IPS-20b (cell line): ENCODE measurements around the gene ITGA11.
"Not testable (repeated sequence)": the region's sequence is repeated elsewhere in the genome, so short reads cannot be mapped to it uniquely, and the experiment has no call there.

ENCODE experiments used
- H3K27ac ChIP-seq: one replicate; pipeline ENCODE4 v1.5.1; 2013; ENCODE audit warnings: low read length
- H3K27me3 ChIP-seq: 2 replicates; pipeline ENCODE4 v1.6.1; 2013; ENCODE audit warnings: mild to moderate bottlenecking, low read length, inconsistent platforms; ENCODE audit not compliant: insufficient read depth
- H3K36me3 ChIP-seq: 2 replicates; pipeline ENCODE4 v1.6.1; 2013; ENCODE audit warnings: low read depth, mild to moderate bottlenecking, inconsistent platforms, low read length, moderate library complexity; ENCODE audit not compliant: insufficient read depth
- H3K4me1 ChIP-seq: 2 replicates; pipeline ENCODE4 v1.6.1; 2013; ENCODE audit warnings: mild to moderate bottlenecking, control low read depth, inconsistent platforms, low read length, moderate library complexity; ENCODE audit not compliant: insufficient read depth
- H3K4me3 ChIP-seq: 2 replicates; pipeline ENCODE4 v1.5.1; 2013; ENCODE audit warnings: mild to moderate bottlenecking, low read length, inconsistent platforms
- H3K9ac ChIP-seq: 2 replicates; pipeline ENCODE4 v1.6.1; 2013; ENCODE audit warnings: low read depth, mild to moderate bottlenecking, inconsistent platforms, low read length, moderate library complexity
- H3K9me3 ChIP-seq: 2 replicates; pipeline ENCODE4 v1.6.1; 2013; ENCODE audit warnings: mild to moderate bottlenecking, low read depth, low read length, inconsistent platforms; ENCODE audit not compliant: insufficient read depth

The ITGA11 gene

DNA sequence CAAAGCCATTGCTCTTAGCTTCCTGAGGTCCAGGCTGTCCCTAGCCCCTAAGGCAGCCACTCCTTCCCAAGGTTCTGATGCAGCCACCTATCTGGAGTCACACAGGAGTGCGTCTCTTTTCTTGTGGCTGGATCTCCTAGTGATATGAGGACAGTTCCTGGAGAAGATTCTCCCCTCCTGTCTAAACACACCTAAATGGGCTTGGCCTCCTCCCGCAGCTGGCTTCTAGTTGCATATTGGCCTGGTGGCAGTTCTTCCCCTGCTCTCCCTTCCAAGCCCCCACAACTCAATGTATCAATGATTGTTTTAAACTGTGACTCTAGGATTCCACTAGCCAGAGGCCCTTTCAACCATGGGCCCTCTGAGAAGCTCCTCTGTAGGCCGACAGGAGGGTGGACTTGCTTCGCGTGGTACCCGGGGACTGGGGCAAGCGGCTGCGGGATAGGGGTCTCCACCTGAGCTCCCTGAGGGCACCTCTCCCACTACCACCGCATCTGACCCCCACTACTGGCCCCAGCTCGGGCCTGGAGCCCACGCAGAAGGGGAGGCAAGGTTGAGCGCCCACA is 1.4 kb downstream of the ITGA11 start:
- Histone ChIP-seq H3K36me3 (no peaks in the 10 kb centered on the region), H3K9me3 (no peaks in the 10 kb centered on the region), H3K4me3 (peak overlapping the region; percentile 61; the same call in 1 of the 2 replicates), H3K9ac (no peak overlapping the region), H3K27me3 (peaks cover 80% of the 10 kb centered on the region), H3K4me1 (peaks cover 5% of the 10 kb centered on the region; the same call in 1 of the 2 replicates), H3K27ac (no peak overlapping the region)

DNA sequence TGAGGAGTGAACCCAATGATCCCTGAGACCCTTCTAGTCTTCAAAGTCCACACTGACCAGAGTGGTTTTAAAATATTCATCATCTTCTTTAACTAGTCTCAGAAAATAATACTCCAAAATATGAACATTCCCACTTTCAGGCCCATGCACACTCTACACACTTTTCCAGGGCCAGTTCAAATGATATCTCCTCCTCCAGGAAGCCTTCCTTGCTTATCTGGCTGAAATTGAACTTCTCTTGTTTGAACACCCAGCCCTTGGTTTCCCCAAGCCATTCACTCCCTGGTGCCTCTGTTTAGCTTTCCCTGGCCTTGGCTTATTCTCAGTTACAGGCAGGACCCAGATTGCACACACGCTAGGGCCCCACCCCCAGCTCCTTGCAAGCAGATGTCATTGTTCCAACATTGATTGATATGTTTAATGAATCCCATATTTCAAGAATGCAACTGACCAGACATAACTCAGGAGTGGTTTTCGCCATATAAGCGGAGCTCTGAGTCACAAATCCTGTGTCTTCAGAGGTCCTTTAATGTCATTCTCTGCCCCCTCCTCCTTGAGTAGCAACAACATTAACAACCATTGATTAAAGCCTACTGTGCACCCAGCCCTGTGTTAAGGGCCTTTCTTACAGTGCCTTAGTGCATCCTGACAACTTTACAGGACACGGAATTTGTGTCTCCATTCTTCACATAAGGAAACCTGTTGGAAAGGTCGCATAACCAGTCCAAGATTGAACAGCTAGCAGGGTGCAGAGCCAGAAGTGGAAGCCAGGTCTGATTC is 2.1 kb downstream of the ITGA11 start:
- Histone ChIP-seq H3K4me3 (no peak overlapping the region), H3K9me3 (no peaks in the 10 kb centered on the region), H3K4me1 (peaks cover 5% of the 10 kb centered on the region; the same call in 1 of the 2 replicates), H3K27me3 (peaks cover 77% of the 10 kb centered on the region), H3K9ac (no peak overlapping the region), H3K27ac (no peak overlapping the region), H3K36me3 (no peaks in the 10 kb centered on the region)

DNA sequence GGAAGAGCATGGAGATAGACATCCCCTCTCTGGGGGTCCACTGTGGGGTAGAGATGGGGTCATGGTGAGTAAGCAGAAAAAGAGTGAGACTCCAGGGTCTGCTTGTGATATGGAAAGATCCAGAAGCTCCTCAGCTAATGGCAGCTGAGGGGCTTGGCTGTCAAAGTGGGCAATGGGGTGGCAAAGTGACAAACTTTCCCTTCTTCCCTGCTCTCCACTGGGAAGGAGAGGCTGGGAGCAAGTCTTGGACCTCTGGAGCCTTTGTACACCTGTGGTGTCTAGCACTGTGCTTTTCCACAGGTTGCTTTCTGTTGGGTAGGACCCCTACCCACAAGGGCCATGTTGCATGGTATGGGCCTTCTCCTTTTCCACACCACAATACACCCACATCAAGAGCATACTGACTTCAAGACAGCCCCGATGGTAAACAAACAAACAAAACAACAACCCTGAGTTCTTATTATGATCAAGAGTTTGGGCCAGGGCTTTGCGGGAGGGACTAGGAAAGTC is 3.5 kb downstream of the ITGA11 start:
- Histone ChIP-seq H3K4me3 (no peak overlapping the region), H3K27me3 (peaks cover 63% of the 10 kb centered on the region), H3K4me1 (peaks cover 5% of the 10 kb centered on the region; the same call in 1 of the 2 replicates), H3K27ac (no peak overlapping the region), H3K9me3 (no peaks in the 10 kb centered on the region), H3K36me3 (no peaks in the 10 kb centered on the region), H3K9ac (no peak overlapping the region)

DNA sequence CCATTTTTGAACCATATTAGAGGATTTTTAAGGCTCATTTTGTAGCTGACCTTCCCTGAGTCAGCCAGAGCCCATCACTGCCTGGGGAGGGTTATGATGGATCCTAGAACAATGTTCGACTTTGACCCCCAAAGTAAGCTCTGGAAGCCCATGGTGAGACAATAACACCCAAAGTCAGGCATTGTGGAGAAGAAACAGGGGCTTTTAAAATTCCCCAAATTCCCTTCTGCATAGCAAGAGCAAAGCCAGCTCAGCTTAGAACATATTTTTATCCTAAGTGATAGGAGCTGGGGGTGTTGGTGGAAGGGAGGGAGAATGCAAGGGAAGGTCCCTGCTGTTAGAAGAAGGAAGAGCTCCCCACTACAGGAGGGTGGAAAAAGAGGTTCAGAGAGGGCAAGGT is 4.0 kb downstream of the ITGA11 start:
- no peaks in the 10 kb centered on the region for H3K36me3 ChIP-seq
- no peaks in the 10 kb centered on the region for H3K9me3 ChIP-seq
- H3K4me1 ChIP-seq, result peaks cover 5% of the 10 kb centered on the region; the same call in 1 of the 2 replicates
- H3K9ac ChIP-seq, result no peak overlapping the region
- no peak overlapping the region for H3K27ac ChIP-seq
- H3K4me3 ChIP-seq, result no peak overlapping the region
- H3K27me3 ChIP-seq, result peaks cover 57% of the 10 kb centered on the region

DNA sequence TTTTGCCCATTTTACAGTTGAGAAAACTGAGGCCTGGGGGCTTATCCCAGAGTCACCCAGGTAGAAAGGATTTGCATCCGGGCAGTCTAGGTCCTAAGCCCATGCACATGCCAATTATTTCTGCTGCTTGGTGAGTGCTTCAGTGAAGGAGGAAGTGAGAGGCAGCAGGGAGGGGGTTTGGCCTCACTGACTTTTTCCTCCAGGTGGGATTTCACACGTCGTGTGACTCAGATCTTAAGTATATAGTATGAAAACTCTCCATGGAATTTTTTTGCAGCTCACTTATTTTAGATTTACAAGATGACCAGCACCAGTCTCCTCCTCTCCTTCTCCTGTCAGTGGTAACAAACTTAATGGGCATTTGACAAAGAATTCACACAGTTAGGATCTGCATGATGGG is 4.6 kb downstream of the ITGA11 start:
- peaks cover 51% of the 10 kb centered on the region for H3K27me3 ChIP-seq
- H3K9me3 ChIP-seq, result no peaks in the 10 kb centered on the region
- peaks cover 1% of the 10 kb centered on the region; the same call in 1 of the 2 replicates for H3K4me1 ChIP-seq
- H3K4me3 ChIP-seq, result no peak overlapping the region
- H3K36me3 ChIP-seq, result no peaks in the 10 kb centered on the region
- no peak overlapping the region for H3K9ac ChIP-seq
- H3K27ac ChIP-seq, result no peak overlapping the region

- H3K27ac ChIP-seq, result no peak overlapping the region
- no peaks in the 10 kb centered on the region for H3K9me3 ChIP-seq
These were observed 5.8 kb downstream of the ITGA11 start for GRCh38 chr15:68426116-68426515.

GRCh38 chr15:68425428-68426060 is 6.4 kb downstream of the ITGA11 start:
- Histone ChIP-seq H3K4me3 (no peak overlapping the region), H3K36me3 (no peaks in the 10 kb centered on the region), H3K9ac (no peak overlapping the region), H3K4me1 (peaks cover 3% of the 10 kb centered on the region; the same call in 1 of the 2 replicates), H3K27ac (no peak overlapping the region), H3K9me3 (no peaks in the 10 kb centered on the region), H3K27me3 (peaks cover 33% of the 10 kb centered on the region)

More at GRCh38 chr15:68426116-68426515, 5.8 kb downstream of the ITGA11 start:
- Histone ChIP-seq H3K9ac (no peak overlapping the region), H3K4me3 (no peak overlapping the region), H3K4me1 (0 out of 2 replicates have a peak, but pooled peaks cover 3% of the 10 kb centered on the region), H3K36me3 (no peaks in the 10 kb centered on the region), H3K27me3 (peaks cover 39% of the 10 kb centered on the region)

GRCh38 chr15:68424754-68425390 is 7.1 kb downstream of the ITGA11 start:
- Histone ChIP-seq H3K27ac (no peak overlapping the region), H3K27me3 (peaks cover 26% of the 10 kb centered on the region), H3K4me3 (no peak overlapping the region), H3K4me1 (peaks cover 3% of the 10 kb centered on the region; the same call in 1 of the 2 replicates), H3K9me3 (no peaks in the 10 kb centered on the region), H3K9ac (no peak overlapping the region), H3K36me3 (no peaks in the 10 kb centered on the region)

DNA sequence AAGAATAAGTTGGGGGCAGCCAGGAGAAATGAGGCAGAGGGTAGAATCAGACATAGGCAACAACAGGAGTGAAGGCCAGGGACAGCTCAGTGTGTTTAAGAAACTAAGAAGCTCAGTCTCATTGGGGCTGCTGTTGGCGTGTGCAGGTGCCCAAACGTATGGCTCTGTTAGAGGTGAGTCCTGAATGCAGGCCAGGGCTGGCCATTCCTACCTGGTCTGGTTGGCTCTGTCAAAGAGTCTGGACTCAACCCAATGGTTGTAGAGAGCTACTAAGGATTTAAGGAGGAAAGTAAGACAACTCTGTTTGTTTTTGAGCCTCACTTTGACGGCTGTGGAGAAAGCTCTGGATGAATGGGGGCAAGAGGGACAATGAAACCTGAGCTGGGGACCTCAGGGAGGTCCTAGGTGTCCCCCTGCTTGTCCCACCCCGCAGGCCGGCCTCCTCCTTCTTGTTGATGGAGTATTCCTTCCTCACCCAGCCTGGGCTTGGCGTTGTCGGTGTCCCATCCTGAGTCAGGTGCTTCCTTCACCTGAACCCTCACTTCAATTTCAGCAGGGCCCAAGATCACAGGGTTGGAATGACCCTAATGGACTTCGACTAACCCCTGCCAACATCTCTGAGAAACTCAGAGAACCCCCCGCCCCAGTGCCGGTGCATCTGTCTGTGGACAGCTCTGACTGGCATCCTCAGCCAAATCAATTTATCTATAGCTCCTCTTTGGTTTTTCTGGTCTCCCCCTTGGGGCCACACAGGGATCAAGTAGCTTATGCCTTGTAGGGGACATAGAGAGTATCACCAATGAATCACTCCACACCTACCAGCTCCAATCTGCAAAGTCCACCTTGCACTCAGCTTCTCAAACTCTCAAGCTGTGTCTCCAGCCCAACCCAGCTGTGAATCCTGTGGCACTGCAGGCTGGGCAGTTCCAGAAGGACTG is 8.3 kb downstream of the ITGA11 start:
- peaks cover 14% of the 10 kb centered on the region for H3K27me3 ChIP-seq
- no peak overlapping the region for H3K4me3 ChIP-seq
- H3K27ac ChIP-seq, result no peak overlapping the region
- H3K9ac ChIP-seq, result no peak overlapping the region
- H3K9me3 ChIP-seq, result no peaks in the 10 kb centered on the region
- no peaks in the 10 kb centered on the region for H3K36me3 ChIP-seq
- H3K4me1 ChIP-seq, result peaks cover 3% of the 10 kb centered on the region; the same call in 1 of the 2 replicates

DNA sequence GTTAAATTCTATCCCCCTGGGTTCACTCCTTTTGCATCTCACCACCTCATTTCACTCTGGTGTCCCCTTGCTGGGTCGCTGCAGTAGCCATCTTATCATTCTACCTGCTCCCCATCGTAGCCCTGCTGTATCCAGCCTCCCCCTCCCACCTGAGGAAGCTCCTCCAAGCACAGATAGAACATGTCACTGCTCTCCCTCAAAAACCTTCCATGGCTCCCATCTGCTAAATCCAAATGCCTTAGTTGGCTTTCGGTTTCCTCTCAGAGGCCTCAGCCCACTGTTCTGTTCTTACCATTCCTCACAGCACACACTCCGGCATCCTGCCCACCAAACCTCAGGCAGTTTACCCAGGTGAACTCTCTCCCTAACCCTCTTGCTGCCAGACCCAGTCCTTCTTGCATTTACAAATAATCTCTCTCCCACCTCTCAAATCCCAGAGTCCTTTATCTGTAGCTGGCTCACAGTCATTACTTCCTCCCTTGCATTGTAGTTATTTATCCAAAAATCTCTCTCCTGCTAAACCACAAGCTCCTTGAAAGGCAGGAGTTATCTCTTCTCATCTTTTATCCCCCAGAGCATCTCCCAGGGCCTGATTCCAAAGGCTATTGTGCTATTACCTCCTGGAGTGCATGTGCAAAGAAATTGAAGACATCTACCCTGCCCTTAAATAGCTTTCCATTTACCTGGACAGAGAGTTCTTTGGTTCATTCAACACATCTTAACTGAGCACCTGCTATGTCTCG is 9.4 kb downstream of the ITGA11 start:
- not testable (repeated sequence) for H3K4me3 ChIP-seq, H3K27ac ChIP-seq, H3K36me3 ChIP-seq, H3K9ac ChIP-seq, H3K27me3 ChIP-seq, H3K9me3 ChIP-seq, H3K4me1 ChIP-seq
